Mucosa of descending colon (tissue), 3 donors: ENCODE data around the gene AQP11. TPM values are rescaled to one million over a fixed set of nuclear protein-coding genes. Genes with fewer than 3 reads are reported as not detected.

ENCODE experiments used
- ATAC-seq: fragments of 200-7000 bp; cut with Tn5 transposase; one replicate; pipeline ENCODE4 v1.9.1; 2020; ENCODE audit warnings: mild to moderate bottlenecking, moderate library complexity
- DNase-seq, 3 donors: peaks; one replicate each; pipeline ENCODE4 v3.0.0-alpha.2; 2020
- H3K36me3 ChIP-seq: fragments of 200-600 bp; one replicate; pipeline ENCODE4 v1.8.0; 2021; ENCODE audit warnings: low read depth, mild to moderate bottlenecking
- H3K4me1 ChIP-seq: fragments of 200-600 bp; one replicate; pipeline ENCODE4 v1.8.0; 2021; ENCODE audit warnings: low read depth, mild to moderate bottlenecking
- H3K4me3 ChIP-seq: fragments of 200-600 bp; one replicate; pipeline ENCODE4 v1.8.0; 2021; ENCODE audit warnings: mild to moderate bottlenecking
- H3K9me3 ChIP-seq: fragments of 200-600 bp; one replicate; pipeline ENCODE4 v1.8.0; 2021; ENCODE audit warnings: mild to moderate bottlenecking
- CTCF ChIP-seq: fragments of 200-600 bp; IDR thresholded peaks from one replicate; pipeline ENCODE4 v1.8.0; 2022; ENCODE audit warnings: antibody characterized with exemption, mild to moderate bottlenecking
- intact Hi-C, 2 donors: fragments of 100-400 bp; cut with DNase I in 1 of 2; cut with micrococcal nuclease in 1 of 2; formaldehyde crosslinking; loops; one replicate each; pipeline versions ENCODE4 v1.11.0 to v1.11.1; 2022; cut with DNase I, micrococcal nuclease
- total RNA-seq, 3 donors: library from RNA; stranded (reverse); fragmentation: NEBNext Ultra II Directional in 2 of 3; extraction: Animal tissue kit (Norgen Biotek cat#: 25700) in 2 of 3; gene quantifications; one replicate each; pipeline versions ENCODE4 v1.2.1 to v1.2.4, GENCODE V29; 2021 to 2023
- donor health status: DM: no; HTN: no; CAD: no; lungs with moderate emphysema.
- donor health status: DM: no; HTN: no; CAD: no.
- donor health status: DM: no; HTN: yes; CAD: no.

The AQP11 gene
- total RNA-seq, 3 donors from 2014 or later, result 4.7 to 6.5 (median 6.1) TPM

GRCh38 chr11:77596626-77597025, 6.9 kb downstream of the AQP11 start:
- Histone ChIP-seq H3K4me3 (no peak overlapping the region), H3K9me3 (no peaks in the 10 kb centered on the region), H3K4me1 (peaks cover 2% of the 10 kb centered on the region), H3K36me3 (no peaks in the 10 kb centered on the region)
- ATAC-seq, result no peak
- DNase-seq, result no peak
- no peak for TF ChIP-seq CTCF
- intact Hi-C loops, result no loop called here

DNA sequence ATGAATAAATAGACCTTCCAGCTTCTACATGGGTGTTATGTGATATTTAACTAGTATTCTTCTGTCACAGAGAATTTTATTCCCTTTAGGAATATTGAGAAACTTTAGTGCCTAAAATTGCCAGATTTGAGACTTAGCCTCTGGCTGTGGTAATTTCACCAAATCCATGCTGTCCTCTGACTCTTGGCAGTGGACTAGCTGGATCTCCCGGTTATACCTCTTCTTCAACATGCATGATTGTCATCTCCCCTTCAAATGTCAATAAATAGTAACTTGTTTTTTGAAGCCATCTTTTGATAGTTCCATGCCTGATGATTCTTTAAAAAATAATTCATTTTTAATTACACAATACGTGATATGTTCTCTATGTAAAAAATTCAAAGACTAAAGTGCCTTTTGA, 8.4 kb downstream of the AQP11 start:
- peaks cover 3% of the 10 kb centered on the region for H3K4me1 ChIP-seq
- intact Hi-C loops, result no loop called here
- ATAC-seq (no peak), DNase-seq (no peak)
- no peaks in the 10 kb centered on the region for H3K9me3 ChIP-seq
- no peak overlapping the region for H3K4me3 ChIP-seq
- no peaks in the 10 kb centered on the region for H3K36me3 ChIP-seq
- TF ChIP-seq CTCF, result no peak

DNA sequence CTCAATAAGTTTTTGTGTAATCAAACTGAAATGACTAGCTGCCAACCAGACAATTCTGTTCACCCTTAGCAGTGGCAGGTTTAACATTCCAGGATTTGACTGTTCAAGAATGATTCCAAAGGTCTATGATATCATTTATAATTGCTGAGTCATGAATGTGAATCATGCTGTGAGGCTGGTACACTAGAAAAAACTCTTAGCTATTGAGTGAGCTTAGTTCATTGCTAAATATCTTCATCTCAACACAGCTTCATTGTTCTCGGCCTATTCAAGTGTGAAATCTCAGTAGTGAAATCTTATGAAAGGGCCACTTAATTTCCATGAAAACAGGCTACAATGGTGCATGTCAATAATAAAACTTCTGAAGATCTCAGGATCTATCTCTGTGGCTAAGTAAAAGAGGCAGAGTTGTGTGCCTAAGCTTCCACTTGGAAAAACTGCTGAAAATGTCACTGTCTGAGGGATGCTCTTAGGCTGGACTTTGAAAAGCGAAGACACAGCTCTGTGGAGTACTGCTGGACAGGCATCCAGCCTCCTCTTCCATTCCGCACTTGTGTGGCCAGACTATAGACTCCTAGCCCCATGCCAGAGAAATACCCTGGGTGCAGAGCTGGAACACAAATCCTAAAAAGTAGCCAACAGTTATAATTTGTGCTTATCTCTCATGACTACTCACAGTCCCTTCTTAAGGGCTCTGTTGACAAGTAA, 12.8 kb downstream of the AQP11 start:
- no peak overlapping the region for H3K4me3 ChIP-seq
- intact Hi-C loops, result no loop called here
- H3K9me3 ChIP-seq, result no peaks in the 10 kb centered on the region
- no peak for DNase-seq
- H3K36me3 ChIP-seq, result no peaks in the 10 kb centered on the region
- H3K4me1 ChIP-seq, result peaks cover 3% of the 10 kb centered on the region
- no peak for TF ChIP-seq CTCF
- ATAC-seq, result peak; percentile 96

- Histone ChIP-seq H3K4me3 (no peak overlapping the region), H3K36me3 (no peaks in the 10 kb centered on the region), H3K9me3 (no peaks in the 10 kb centered on the region), H3K4me1 (peaks cover 3% of the 10 kb centered on the region)
- intact Hi-C loops, result no loop called here
- DNase-seq (no peak), ATAC-seq (no peak)
- no peak for TF ChIP-seq CTCF
Observed at GRCh38 chr11:77604281-77604680, 14.5 kb downstream of the AQP11 start.

GRCh38 chr11:77609234-77609633, 19.5 kb downstream of the AQP11 start:
- Histone ChIP-seq H3K36me3 (no peaks in the 10 kb centered on the region), H3K9me3 (no peaks in the 10 kb centered on the region), H3K4me1 (no peaks in the 10 kb centered on the region), H3K4me3 (no peak overlapping the region)
- ATAC-seq (no peak), DNase-seq (no peak)
- intact Hi-C loops, result no loop called here
- no peak for TF ChIP-seq CTCF

- TF ChIP-seq CTCF, result no peak
- intact Hi-C loops, result no loop called here
- ATAC-seq, result no peak
Observed at GRCh38 chr11:77611921-77612320, 22.2 kb downstream of the AQP11 start.

More at GRCh38 chr11:77611921-77612320, 22.2 kb downstream of the AQP11 start:
- Histone ChIP-seq H3K9me3 (no peaks in the 10 kb centered on the region), H3K4me3 (no peak overlapping the region), H3K4me1 (no peaks in the 10 kb centered on the region), H3K36me3 (no peaks in the 10 kb centered on the region)
- no peak for DNase-seq
